Measurements from ENCODE around the gene KCNQ1.

KCNQ1 gene

GRCh38 chr11:2434506-2435255 is 10.1 kb upstream of the KCNQ1 start:
- Histone ChIP-seq H3K27me3 (ENCODE audit: control insufficient read depth in 2 of 2, insufficient read depth in 2 of 2, low read length in 2 of 2) (no peaks in the 10 kb centered on the region), H3K9ac (ENCODE audit: low read depth in 1 of 2, low read length in 2 of 2) (no peak overlapping the region), H3K9me3 (ENCODE audit: control insufficient read depth in 2 of 2, low read length in 2 of 2) (no peaks in the 10 kb centered on the region), H3K4me3 (ENCODE audit: low read length in 2 of 2) (no peak overlapping the region), H3K4me1 (ENCODE audit: control insufficient read depth in 2 of 2, insufficient read depth in 2 of 2, low read length in 2 of 2) (no peaks in the 10 kb centered on the region), H3K36me3 (ENCODE audit: control insufficient read depth in 2 of 2, insufficient read depth in 2 of 2, low read length in 2 of 2) (peaks cover 0 to 7% of the 10 kb centered on the region in 2 donors), H3K27ac (ENCODE audit: low read depth in 2 of 2, low read length in 2 of 2) (no peak overlapping the region)

- H3K9me3 ChIP-seq (ENCODE audit: control insufficient read depth in 2 of 2, low read length in 2 of 2) = no peaks in the 10 kb centered on the region
- H3K36me3 ChIP-seq (ENCODE audit: control insufficient read depth in 2 of 2, insufficient read depth in 2 of 2, low read length in 2 of 2) = peaks cover 0 to 7% of the 10 kb centered on the region in 2 donors
- H3K27me3 ChIP-seq (ENCODE audit: control insufficient read depth in 2 of 2, insufficient read depth in 2 of 2, low read length in 2 of 2) = no peaks in the 10 kb centered on the region
- no peak overlapping the region for H3K27ac ChIP-seq (ENCODE audit: low read depth in 2 of 2, low read length in 2 of 2)
- H3K4me1 ChIP-seq (ENCODE audit: control insufficient read depth in 2 of 2, insufficient read depth in 2 of 2, low read length in 2 of 2) = peaks cover 0 to under 1% of the 10 kb centered on the region in 2 donors
- H3K4me3 ChIP-seq (ENCODE audit: low read length in 2 of 2) = no peak overlapping the region
- H3K9ac ChIP-seq (ENCODE audit: low read depth in 1 of 2, low read length in 2 of 2) = no peak overlapping the region
Observed at GRCh38 chr11:2435288-2436012, 9.4 kb upstream of the KCNQ1 start.

GRCh38 chr11:2436013-2436520 is 8.7 kb upstream of the KCNQ1 start:
- H3K4me1 ChIP-seq (ENCODE audit: control insufficient read depth in 2 of 2, insufficient read depth in 2 of 2, low read length in 2 of 2) = peaks cover 4 to 6% of the 10 kb centered on the region in 2 donors
- peaks cover 0 to 7% of the 10 kb centered on the region in 2 donors for H3K36me3 ChIP-seq (ENCODE audit: control insufficient read depth in 2 of 2, insufficient read depth in 2 of 2, low read length in 2 of 2)
- no peak overlapping the region for H3K9ac ChIP-seq (ENCODE audit: low read depth in 1 of 2, low read length in 2 of 2)
- no peak overlapping the region for H3K27ac ChIP-seq (ENCODE audit: low read depth in 2 of 2, low read length in 2 of 2)
- H3K27me3 ChIP-seq (ENCODE audit: control insufficient read depth in 2 of 2, insufficient read depth in 2 of 2, low read length in 2 of 2) = no peaks in the 10 kb centered on the region
- no peak overlapping the region for H3K4me3 ChIP-seq (ENCODE audit: low read length in 2 of 2)
- H3K9me3 ChIP-seq (ENCODE audit: control insufficient read depth in 2 of 2, low read length in 2 of 2) = no peaks in the 10 kb centered on the region

GRCh38 chr11:2436521-2437031 is 8.2 kb upstream of the KCNQ1 start:
- Histone ChIP-seq H3K36me3 (ENCODE audit: control insufficient read depth in 2 of 2, insufficient read depth in 2 of 2, low read length in 2 of 2) (peaks cover 0 to 7% of the 10 kb centered on the region in 2 donors), H3K4me3 (ENCODE audit: low read length in 2 of 2) (no peak overlapping the region)

GRCh38 chr11:2437516-2437915 is 7.3 kb upstream of the KCNQ1 start:
- Histone ChIP-seq H3K27me3 (ENCODE audit: control insufficient read depth in 2 of 2, insufficient read depth in 2 of 2, low read length in 2 of 2) (no peaks in the 10 kb centered on the region), H3K36me3 (ENCODE audit: control insufficient read depth in 2 of 2, insufficient read depth in 2 of 2, low read length in 2 of 2) (peaks cover 0 to 7% of the 10 kb centered on the region in 2 donors), H3K4me3 (ENCODE audit: low read length in 2 of 2) (no peak overlapping the region), H3K9me3 (ENCODE audit: control insufficient read depth in 2 of 2, low read length in 2 of 2) (no peaks in the 10 kb centered on the region), H3K27ac (ENCODE audit: low read depth in 2 of 2, low read length in 2 of 2) (no peak overlapping the region), H3K4me1 (ENCODE audit: control insufficient read depth in 2 of 2, insufficient read depth in 2 of 2, low read length in 2 of 2) (peaks cover 12 to 13% of the 10 kb centered on the region in 2 donors), H3K9ac (ENCODE audit: low read depth in 1 of 2, low read length in 2 of 2) (no peak overlapping the region)

More at GRCh38 chr11:2436521-2437031, 8.2 kb upstream of the KCNQ1 start:
- Histone ChIP-seq H3K4me1 (ENCODE audit: control insufficient read depth in 2 of 2, insufficient read depth in 2 of 2, low read length in 2 of 2) (peaks cover 6 to 9% of the 10 kb centered on the region in 2 donors), H3K27ac (ENCODE audit: low read depth in 2 of 2, low read length in 2 of 2) (no peak overlapping the region), H3K27me3 (ENCODE audit: control insufficient read depth in 2 of 2, insufficient read depth in 2 of 2, low read length in 2 of 2) (no peaks in the 10 kb centered on the region), H3K9ac (ENCODE audit: low read depth in 1 of 2, low read length in 2 of 2) (no peak overlapping the region), H3K9me3 (ENCODE audit: control insufficient read depth in 2 of 2, low read length in 2 of 2) (no peaks in the 10 kb centered on the region)

- Histone ChIP-seq H3K27me3 (ENCODE audit: control insufficient read depth in 2 of 2, insufficient read depth in 2 of 2, low read length in 2 of 2) (no peaks in the 10 kb centered on the region), H3K9ac (ENCODE audit: low read depth in 1 of 2, low read length in 2 of 2) (no peak overlapping the region), H3K4me1 (ENCODE audit: control insufficient read depth in 2 of 2, insufficient read depth in 2 of 2, low read length in 2 of 2) (peaks cover 22 to 23% of the 10 kb centered on the region in 2 donors), H3K27ac (ENCODE audit: low read depth in 2 of 2, low read length in 2 of 2) (no peak overlapping the region), H3K36me3 (ENCODE audit: control insufficient read depth in 2 of 2, insufficient read depth in 2 of 2, low read length in 2 of 2) (no peaks in the 10 kb centered on the region), H3K9me3 (ENCODE audit: control insufficient read depth in 2 of 2, low read length in 2 of 2) (no peaks in the 10 kb centered on the region), H3K4me3 (ENCODE audit: low read length in 2 of 2) (no peak overlapping the region)
Observed at GRCh38 chr11:2439820-2440219, 5.0 kb upstream of the KCNQ1 start.

GRCh38 chr11:2440646-2441045 is 4.2 kb upstream of the KCNQ1 start:
- no peak overlapping the region for H3K9ac ChIP-seq (ENCODE audit: low read depth in 1 of 2, low read length in 2 of 2)
- no peaks in the 10 kb centered on the region for H3K36me3 ChIP-seq (ENCODE audit: control insufficient read depth in 2 of 2, insufficient read depth in 2 of 2, low read length in 2 of 2)
- H3K4me1 ChIP-seq (ENCODE audit: control insufficient read depth in 2 of 2, insufficient read depth in 2 of 2, low read length in 2 of 2) = peaks cover 22 to 25% of the 10 kb centered on the region in 2 donors
- H3K4me3 ChIP-seq (ENCODE audit: low read length in 2 of 2) = no peak overlapping the region
- peak overlapping the region; percentile 23 to 49 for H3K27ac ChIP-seq (ENCODE audit: low read depth in 2 of 2, low read length in 2 of 2)
- H3K27me3 ChIP-seq (ENCODE audit: control insufficient read depth in 2 of 2, insufficient read depth in 2 of 2, low read length in 2 of 2) = no peaks in the 10 kb centered on the region
- no peaks in the 10 kb centered on the region for H3K9me3 ChIP-seq (ENCODE audit: control insufficient read depth in 2 of 2, low read length in 2 of 2)

- H3K36me3 ChIP-seq (ENCODE audit: control insufficient read depth in 2 of 2, insufficient read depth in 2 of 2, low read length in 2 of 2) = no peaks in the 10 kb centered on the region
- no peaks in the 10 kb centered on the region for H3K9me3 ChIP-seq (ENCODE audit: control insufficient read depth in 2 of 2, low read length in 2 of 2)
- H3K9ac ChIP-seq (ENCODE audit: low read depth in 1 of 2, low read length in 2 of 2) = no peak overlapping the region
- H3K27ac ChIP-seq (ENCODE audit: low read depth in 2 of 2, low read length in 2 of 2) = peak overlapping the region; percentile 23 to 49
- H3K4me1 ChIP-seq (ENCODE audit: control insufficient read depth in 2 of 2, insufficient read depth in 2 of 2, low read length in 2 of 2) = peaks cover 27% of the 10 kb centered on the region in 2 donors
- no peaks in the 10 kb centered on the region for H3K27me3 ChIP-seq (ENCODE audit: control insufficient read depth in 2 of 2, insufficient read depth in 2 of 2, low read length in 2 of 2)
- no peak overlapping the region for H3K4me3 ChIP-seq (ENCODE audit: low read length in 2 of 2)
Observed at GRCh38 chr11:2441171-2441570, 3.6 kb upstream of the KCNQ1 start.

- Histone ChIP-seq H3K4me3 (ENCODE audit: low read length in 2 of 2) (no peak overlapping the region), H3K27me3 (ENCODE audit: control insufficient read depth in 2 of 2, insufficient read depth in 2 of 2, low read length in 2 of 2) (no peaks in the 10 kb centered on the region), H3K4me1 (ENCODE audit: control insufficient read depth in 2 of 2, insufficient read depth in 2 of 2, low read length in 2 of 2) (peaks cover 36 to 41% of the 10 kb centered on the region in 2 donors), H3K9me3 (ENCODE audit: control insufficient read depth in 2 of 2, low read length in 2 of 2) (no peaks in the 10 kb centered on the region), H3K27ac (ENCODE audit: low read depth in 2 of 2, low read length in 2 of 2) (peak overlapping the region in 1 of 2 donors; percentile 75), H3K36me3 (ENCODE audit: control insufficient read depth in 2 of 2, insufficient read depth in 2 of 2, low read length in 2 of 2) (no peaks in the 10 kb centered on the region), H3K9ac (ENCODE audit: low read depth in 1 of 2, low read length in 2 of 2) (peak overlapping the region in 1 of 2 donors; percentile 0)
Observed at GRCh38 chr11:2442589-2442988, 2.2 kb upstream of the KCNQ1 start.

- H3K27ac ChIP-seq (ENCODE audit: low read depth in 2 of 2, low read length in 2 of 2) = peak overlapping the region; percentile 23 to 75
- H3K27me3 ChIP-seq (ENCODE audit: control insufficient read depth in 2 of 2, insufficient read depth in 2 of 2, low read length in 2 of 2) = no peaks in the 10 kb centered on the region
- peaks cover 36 to 41% of the 10 kb centered on the region in 2 donors for H3K4me1 ChIP-seq (ENCODE audit: control insufficient read depth in 2 of 2, insufficient read depth in 2 of 2, low read length in 2 of 2)
- no peaks in the 10 kb centered on the region for H3K36me3 ChIP-seq (ENCODE audit: control insufficient read depth in 2 of 2, insufficient read depth in 2 of 2, low read length in 2 of 2)
- H3K4me3 ChIP-seq (ENCODE audit: low read length in 2 of 2) = peak overlapping the region; percentile 31 to 74
- peak overlapping the region in 1 of 2 donors; percentile 67 for H3K9ac ChIP-seq (ENCODE audit: low read depth in 1 of 2, low read length in 2 of 2)
- H3K9me3 ChIP-seq (ENCODE audit: control insufficient read depth in 2 of 2, low read length in 2 of 2) = no peaks in the 10 kb centered on the region
Observed at GRCh38 chr11:2443406-2443805, 1.4 kb upstream of the KCNQ1 start.

All from mucosa of rectum (tissue), 2 donors.